ENCODE data around the gene CHCHD10. TPM values are rescaled to one million over a fixed set of nuclear protein-coding genes. Genes with fewer than 3 reads are reported as not detected.

CHCHD10 gene
- polyA plus RNA-seq, 1 experiment: 10.1 TPM

GRCh38 chr22:23755711-23756110 is 12.1 kb downstream of the CHCHD10 start:
- POLR2A ChIA-PET: no interaction called here
- no peak for DNase-seq (ENCODE audit: low read depth, low spot score)
- H3K9me3 ChIP-seq (ENCODE audit: control insufficient read depth, insufficient read depth, low read length): no peaks in the 10 kb centered on the region; the same call in 1 of the 2 replicates

GRCh38 chr22:23754980-23755636 is 12.7 kb downstream of the CHCHD10 start:
- no peak overlapping the region for H3K4me3 ChIP-seq (ENCODE audit: low read depth, low read length)
- no peaks in the 10 kb centered on the region; the same call in 1 of the 2 replicates for H3K9me3 ChIP-seq (ENCODE audit: control insufficient read depth, insufficient read depth, low read length)
- POLR2A ChIA-PET: no interaction called here
- CTCF ChIA-PET: interaction anchor here (0.8 kb wide), 1 partner anchor 16 kb away, joined by 3 read pairs; no protein-coding TSS in a partner anchor
- DNase-seq (ENCODE audit: low read depth, low spot score): no peak
- H3K27me3 ChIP-seq (ENCODE audit: control insufficient read depth, insufficient read depth, low read length): no peaks in the 10 kb centered on the region
- TF ChIP-seq CTCF (IDR thresholded peaks at IDR 0.05; ENCODE audit: low read depth, low read length): no peak
- no peak overlapping the region for H3K27ac ChIP-seq (ENCODE audit: low read depth, low read length)

More at GRCh38 chr22:23755711-23756110, 12.1 kb downstream of the CHCHD10 start:
- Histone ChIP-seq H3K27me3 (ENCODE audit: control insufficient read depth, insufficient read depth, low read length) (no peaks in the 10 kb centered on the region), H3K27ac (ENCODE audit: low read depth, low read length) (no peak overlapping the region), H3K4me3 (ENCODE audit: low read depth, low read length) (no peak overlapping the region)
- TF ChIP-seq CTCF (IDR thresholded peaks at IDR 0.05; ENCODE audit: low read depth, low read length): no peak
- CTCF ChIA-PET: interaction anchor here (0.8 kb wide), 1 partner anchor 16 kb away, joined by 3 read pairs; no protein-coding TSS in a partner anchor

GRCh38 chr22:23754220-23754919 is 13.4 kb downstream of the CHCHD10 start, which contains the start of gene VPREB3:
Gene VPREB3, minus strand, starts transcription at chr22:23754425. Its CDS starts 62 bp downstream, at chr22:23754363.
- POLR2A ChIA-PET: no interaction called here
- CTCF ChIA-PET: interaction anchor here (0.6 kb wide), 1 partner anchor 16 kb away, joined by 6 read pairs; no protein-coding TSS in a partner anchor
- DNase-seq (ENCODE audit: low read depth, low spot score): no peak

GRCh38 chr22:23753385-23753784 is 14.4 kb downstream of the CHCHD10 start:
- ChIA-PET POLR2A (no interaction called here), CTCF (interaction anchor here (0.6 to 2.0 kb wide), 2 partner anchors 14 to 17 kb away, joined by 4 to 6 read pairs; partner anchors contain the start of gene CHCHD10)
- DNase-seq (ENCODE audit: low read depth, low spot score): no peak
- Histone ChIP-seq H3K27me3 (ENCODE audit: control insufficient read depth, insufficient read depth, low read length) (no peaks in the 10 kb centered on the region), H3K27ac (ENCODE audit: low read depth, low read length) (no peak overlapping the region), H3K4me3 (ENCODE audit: low read depth, low read length) (no peak overlapping the region), H3K9me3 (ENCODE audit: control insufficient read depth, insufficient read depth, low read length) (no peaks in the 10 kb centered on the region; the same call in 1 of the 2 replicates)
- no peak for TF ChIP-seq CTCF (IDR thresholded peaks at IDR 0.05; ENCODE audit: low read depth, low read length)

More at GRCh38 chr22:23754220-23754919, 13.4 kb downstream of the CHCHD10 start, which contains the start of gene VPREB3:
- no peak for TF ChIP-seq CTCF (IDR thresholded peaks at IDR 0.05; ENCODE audit: low read depth, low read length)
- Histone ChIP-seq H3K4me3 (ENCODE audit: low read depth, low read length) (no peak within 1 kb of the TSS), H3K27ac (ENCODE audit: low read depth, low read length) (no peak within 1 kb of the TSS), H3K27me3 (ENCODE audit: control insufficient read depth, insufficient read depth, low read length) (no peaks in the 10 kb centered on the region), H3K9me3 (ENCODE audit: control insufficient read depth, insufficient read depth, low read length) (no peaks in the 10 kb centered on the region; the same call in 1 of the 2 replicates)
